B cell (primary cell): Measurements from ENCODE around the gene UBQLN2. TPM values are rescaled to one million over a fixed set of nuclear protein-coding genes. Genes with fewer than 3 reads are reported as not detected.

Experiments
- ATAC-seq: fragments of 200-7000 bp; cut with Tn5 transposase; one replicate; pipeline ENCODE4 v1.10.0; 2021; ENCODE audit warnings: low read depth, mild to moderate bottlenecking, moderate number of reproducible peaks, moderate library complexity
- CTCF ChIA-PET: fragments of 350-600 bp; sonication (Branson Sonifier 250); formaldehyde crosslinking; loops from one replicate; lab custom pipeline; 2021; ENCODE audit warnings: antibody characterized with exemption, inconsistent platforms; lab: Charles Lee
- POLR2A ChIA-PET: fragments of 350-600 bp; sonication (Branson Sonifier 250); formaldehyde crosslinking; loops from one replicate; lab custom pipeline; 2021; ENCODE audit warnings: antibody characterized with exemption; lab: Charles Lee
- DNase-seq: peaks from one replicate; pipeline ENCODE4 v3.0.0; 2013
- H2AFZ ChIP-seq: 2 replicates; pipeline ENCODE4 v1.6.1; 2012; ENCODE audit warnings: mild to moderate bottlenecking, low read depth, low read length; ENCODE audit not compliant: insufficient read depth, poor library complexity, severe bottlenecking
- H3K27ac ChIP-seq, 2 donors: 1 replicate in 1 of 2; 2 replicates in 1 of 2; pipeline ENCODE4 v1.5.1; 2012 to 2013; ENCODE audit warnings: low read length in 2 of 2, mild to moderate bottlenecking in 2 of 2, moderate library complexity in 1 of 2
- H3K27me3 ChIP-seq, 4 experiments: fragments of 200-600 bp in 1 of 4; sonication (generic) in 1 of 4; replicated peaks in 1 of 4; 1 replicate in 2 of 4; 2 replicates in 2 of 4; pipeline versions ENCODE4 v1.6.1 to v1.7.0; 2013 to 2016; ENCODE audit warnings: low read length in 3 of 4, mild to moderate bottlenecking in 2 of 4, mixed read lengths in 1 of 4, moderate library complexity in 1 of 4; ENCODE audit not compliant: insufficient read depth in 4 of 4, control insufficient read depth in 3 of 4; ENCODE audit errors: control extremely low read depth in 1 of 4
- H3K36me3 ChIP-seq, 2 experiments: replicated peaks in 1 of 2; 1 replicate in 1 of 2; 2 replicates in 1 of 2; pipeline versions ENCODE4 v1.6.1 to v1.7.1; 2013; ENCODE audit warnings: low read length in 1 of 2; ENCODE audit not compliant: insufficient read depth in 2 of 2, control insufficient read depth in 1 of 2; ENCODE audit errors: control extremely low read depth in 1 of 2, extremely low read depth in 1 of 2
- H3K4me1 ChIP-seq, 2 donors: fragments of 200-600 bp in 1 of 2; sonication (generic) in 1 of 2; 1 replicate in 1 of 2; 2 replicates in 1 of 2; pipeline versions ENCODE4 v1.5.1 to v1.6.1; 2013 to 2017; ENCODE audit warnings: low read length in 2 of 2; ENCODE audit not compliant: control insufficient read depth in 2 of 2, insufficient read depth in 2 of 2
- H3K4me2 ChIP-seq: replicated peaks from 2 replicates; pipeline ENCODE3; 2012; ENCODE audit warnings: mild to moderate bottlenecking, low read depth, low read length; ENCODE audit not compliant: poor library complexity, severe bottlenecking
- H3K4me3 ChIP-seq, 5 experiments: fragments of 200-600 bp in 1 of 5; sonication (generic) in 1 of 5; 1 replicate in 3 of 5; 2 replicates in 2 of 5; pipeline versions ENCODE4 v1.5.1 to v1.7.0; 2011 to 2016; ENCODE audit warnings: low read length in 4 of 5, mild to moderate bottlenecking in 4 of 5, low read depth in 2 of 5, control low read depth in 1 of 5, moderate library complexity in 1 of 5; ENCODE audit not compliant: insufficient read depth in 1 of 5; ENCODE audit errors: control extremely low read depth in 1 of 5, extremely low read depth in 1 of 5
- H3K79me2 ChIP-seq: fragments of 200-600 bp; sonication (generic); one replicate; pipeline ENCODE4 v1.6.0; 2016; ENCODE audit warnings: low read length; ENCODE audit not compliant: control insufficient read depth, insufficient read depth
- H3K9ac ChIP-seq: fragments of 200-600 bp; sonication (generic); 2 replicates; pipeline ENCODE4 v1.6.1; 2017; ENCODE audit warnings: mild to moderate bottlenecking, low read length, moderate library complexity
- H3K9me3 ChIP-seq, 3 donors: one replicate each; pipeline versions ENCODE4 v1.6.1 to v1.7.1; 2013; ENCODE audit warnings: low read length in 2 of 3; ENCODE audit not compliant: control insufficient read depth in 2 of 3, insufficient read depth in 1 of 3; ENCODE audit errors: control extremely low read depth in 1 of 3
- H4K20me1 ChIP-seq: 2 replicates; pipeline ENCODE4 v1.6.0; 2012; ENCODE audit warnings: mild to moderate bottlenecking, low read length; ENCODE audit not compliant: insufficient read depth, control insufficient read depth, poor library complexity, severe bottlenecking
- H3K27ac Mint-ChIP-seq: one replicate; pipeline ENCODE4 v1.8.0; 2021; ENCODE audit warnings: mixed read lengths
- H3K27me3 Mint-ChIP-seq: one replicate; pipeline ENCODE4 v1.8.0; 2021; ENCODE audit warnings: mixed read lengths
- H3K4me1 Mint-ChIP-seq: one replicate; pipeline ENCODE4 v1.8.0; 2021; ENCODE audit warnings: mixed read lengths
- H3K4me3 Mint-ChIP-seq: one replicate; pipeline ENCODE4 v1.8.0; 2021; ENCODE audit warnings: mixed read lengths
- H3K9me3 Mint-ChIP-seq: one replicate; pipeline ENCODE4 v1.8.0; 2022; ENCODE audit warnings: mixed read lengths; ENCODE audit not compliant: insufficient read depth
- CTCF ChIP-seq: fragments of 200-600 bp; IDR thresholded peaks from one replicate; pipeline ENCODE4 v1.8.0; 2022; ENCODE audit warnings: antibody characterized with exemption, mild to moderate bottlenecking
- EZH2 ChIP-seq: IDR thresholded peaks from 2 replicates; pipeline ENCODE4 v1.6.1; 2012; ENCODE audit warnings: borderline replicate concordance, low read depth, mild to moderate bottlenecking, moderate library complexity, low read length; ENCODE audit not compliant: insufficient read depth, poor library complexity, severe bottlenecking
- WGBS: methylation state at CpG from one replicate; pipeline ENCODE4 v1.1.5; 2013; ENCODE audit warnings: missing lambda C conversion rate; ENCODE audit not compliant: insufficient coverage; 5-methylcytosine and 5-hydroxymethylcytosine counted together
- intact Hi-C: fragments of 100-400 bp; cut with micrococcal nuclease; formaldehyde crosslinking; loops from one replicate; pipeline ENCODE4 v1.10.0; 2022
- polyA plus RNA-seq: library from polyadenylated mRNA; depleted of rRNA; stranded (reverse); fragments of >200 nt; gene quantifications from 2 replicates; pipeline ENCODE4 v1.2.3, GENCODE V29; 2012
- total RNA-seq, 2 donors: library from RNA; stranded (reverse); fragments of 120-200 nt in 1 of 2; gene quantifications; 1 replicate in 1 of 2; 2 replicates in 1 of 2; pipeline versions ENCODE4 v1.2.3 to v1.2.4, GENCODE V29; 2013 to 2022

Gene UBQLN2
- total and polyA plus RNA-seq, 2 donors (not counting 1 experiment from before 2014, with no cell fraction given) = 22.4 to 33.8 TPM

- Histone ChIP-seq H3K27ac (no peak overlapping the region), H3K9me3 (peaks cover 0 to 11% (median 0%) of the 10 kb centered on the region in 3 donors), H2AFZ (no peak overlapping the region), H3K27me3 (no peaks in the 10 kb centered on the region), H4K20me1 (no peaks in the 10 kb centered on the region), H3K4me3 (no peak overlapping the region), H3K79me2 (no peaks in the 10 kb centered on the region), H3K4me2 (no peak overlapping the region), H3K36me3 (no peaks in the 10 kb centered on the region), H3K4me1 (no peaks in the 10 kb centered on the region), H3K9ac (no peak overlapping the region)
- no peak for TF ChIP-seq EZH2
- TF ChIP-seq CTCF = no peak
- ATAC-seq = no peak
- CTCF ChIA-PET = no interaction called here
- H3K4me1 Mint-ChIP-seq = no peaks in the 10 kb centered on the region
- DNase-seq = no peak
- POLR2A ChIA-PET = no interaction called here
- WGBS = 100% methylated on average over 2 of the region's 2 CpGs
- H3K27ac Mint-ChIP-seq = no peak overlapping the region
- intact Hi-C loops = no loop called here
- H3K9me3 Mint-ChIP-seq = peaks cover 3% of the 10 kb centered on the region
- H3K27me3 Mint-ChIP-seq = no peaks in the 10 kb centered on the region
- H3K4me3 Mint-ChIP-seq = no peak overlapping the region
Measured at GRCh38 chrX:56615282-56615681, 51.9 kb downstream of the UBQLN2 start.

Other genes starting within 250 kb of the UBQLN2 start
- gene NBDY, start 165.6 kb downstream of the UBQLN2 start, total RNA-seq = 31.8 and 36.5 TPM in 2 replicates
- 16.6 and 26.7 TPM in 2 replicates for gene NBDY, start 165.6 kb downstream of the UBQLN2 start, polyA plus RNA-seq